Tibial artery (tissue), 4 donors: Measurements from ENCODE around the gene SLC25A30.

Source experiments
- DNase-seq, 2 donors: peaks; one replicate each; pipeline ENCODE4 v3.0.0-alpha.2; 2019
- H3K27ac ChIP-seq, 2 donors: fragments of 200-600 bp; sonication (generic) in 1 of 2; 1 replicate in 1 of 2; 2 replicates in 1 of 2; pipeline ENCODE4 v1.5.1; 2018 to 2019; ENCODE audit warnings: mild to moderate bottlenecking in 1 of 2
- H3K27me3 ChIP-seq, 2 donors: fragments of 200-600 bp; sonication (generic) in 1 of 2; one replicate each; pipeline versions ENCODE4 v1.5.1 to v1.6.0; 2016 to 2019
- H3K36me3 ChIP-seq, 3 donors: fragments of 200-600 bp; sonication (generic) in 2 of 3; one replicate each; pipeline ENCODE4 v1.5.1; 2016 to 2019; ENCODE audit warnings: mild to moderate bottlenecking in 2 of 3
- H3K4me1 ChIP-seq, 4 donors: fragments of 200-600 bp; sonication (generic) in 2 of 4; 1 replicate in 3 of 4; 2 replicates in 1 of 4; pipeline ENCODE4 v1.5.1; 2016 to 2019
- H3K4me3 ChIP-seq, 2 donors: fragments of 200-600 bp; sonication (generic) in 1 of 2; 1 replicate in 1 of 2; 2 replicates in 1 of 2; pipeline ENCODE4 v1.5.1; 2018 to 2019; ENCODE audit warnings: mild to moderate bottlenecking in 2 of 2
- H3K9me3 ChIP-seq, 3 donors: fragments of 200-600 bp; sonication (generic) in 1 of 3; one replicate each; pipeline ENCODE4 v1.5.1; 2016 to 2019
- CTCF ChIP-seq, 2 experiments: fragments of 200-600 bp in 1 of 2; fragments of 450-650 bp in 1 of 2; IDR thresholded peaks; one replicate each; pipeline ENCODE4 v1.5.1; 2017 to 2019; ENCODE audit warnings: antibody characterized with exemption in 2 of 2, mild to moderate bottlenecking in 1 of 2, moderate library complexity in 1 of 2
- intact Hi-C: fragments of 100-400 bp; cut with DNase I; formaldehyde crosslinking; loops from one replicate; pipeline ENCODE4 v1.15.0; 2023; ENCODE audit warnings: low total_unique reads

Gene SLC25A30

GRCh38 chr13:45412274-45413049 lies 5.7 kb downstream of the SLC25A30 start:
- no peak overlapping the region for H3K4me3 ChIP-seq
- DNase-seq: no peak
- peak overlapping the region in 1 of 2 donors; percentile 27 for H3K27ac ChIP-seq
- no peaks in the 10 kb centered on the region for H3K27me3 ChIP-seq
- H3K36me3 ChIP-seq: peaks cover 10 to 36% (median 25%) of the 10 kb centered on the region in 3 donors
- peaks cover 0 to 39% (median 24%) of the 10 kb centered on the region in 4 donors for H3K4me1 ChIP-seq
- no peak for TF ChIP-seq CTCF (IDR thresholded peaks at IDR 0.05)
- no peaks in the 10 kb centered on the region for H3K9me3 ChIP-seq
- intact Hi-C loops: no loop called here

GRCh38 chr13:45411631-45412030 lies 6.5 kb downstream of the SLC25A30 start:
- TF ChIP-seq CTCF (IDR thresholded peaks at IDR 0.05): no peak
- Histone ChIP-seq H3K27ac (no peak overlapping the region), H3K4me1 (peaks cover 0 to 34% (median 17%) of the 10 kb centered on the region in 4 donors), H3K27me3 (no peaks in the 10 kb centered on the region), H3K9me3 (no peaks in the 10 kb centered on the region), H3K4me3 (no peak overlapping the region), H3K36me3 (peaks cover 16 to 44% (median 33%) of the 10 kb centered on the region in 3 donors)
- DNase-seq: no peak
- intact Hi-C loops: no loop called here

GRCh38 chr13:45411221-45411620 lies 7.0 kb downstream of the SLC25A30 start:
- no peak overlapping the region for H3K27ac ChIP-seq
- H3K4me1 ChIP-seq: peaks cover 0 to 30% (median 14%) of the 10 kb centered on the region in 4 donors
- intact Hi-C loops: no loop called here
- no peaks in the 10 kb centered on the region for H3K9me3 ChIP-seq
- H3K27me3 ChIP-seq: no peaks in the 10 kb centered on the region
- no peak for TF ChIP-seq CTCF (IDR thresholded peaks at IDR 0.05)
- H3K36me3 ChIP-seq: peaks cover 20 to 48% (median 37%) of the 10 kb centered on the region in 3 donors
- H3K4me3 ChIP-seq: no peak overlapping the region
- no peak for DNase-seq

GRCh38 chr13:45410466-45410865 lies 7.7 kb downstream of the SLC25A30 start:
- no peaks in the 10 kb centered on the region for H3K27me3 ChIP-seq
- intact Hi-C loops: no loop called here
- TF ChIP-seq CTCF (IDR thresholded peaks at IDR 0.05): no peak
- H3K4me1 ChIP-seq: peaks cover 0 to 25% (median 12%) of the 10 kb centered on the region in 4 donors
- no peaks in the 10 kb centered on the region for H3K9me3 ChIP-seq
- peaks cover 23 to 55% (median 45%) of the 10 kb centered on the region in 3 donors for H3K36me3 ChIP-seq
- H3K27ac ChIP-seq: no peak overlapping the region
- H3K4me3 ChIP-seq: no peak overlapping the region
- no peak for DNase-seq

- intact Hi-C loops: no loop called here
- Histone ChIP-seq H3K9me3 (no peaks in the 10 kb centered on the region), H3K27me3 (no peaks in the 10 kb centered on the region), H3K36me3 (peaks cover 26 to 60% (median 49%) of the 10 kb centered on the region in 3 donors), H3K4me3 (no peak overlapping the region), H3K4me1 (peaks cover 0 to 21% (median 8%) of the 10 kb centered on the region in 4 donors), H3K27ac (no peak overlapping the region)
- TF ChIP-seq CTCF (IDR thresholded peaks at IDR 0.05): no peak
- no peak for DNase-seq
Observed at GRCh38 chr13:45410001-45410400, 8.2 kb downstream of the SLC25A30 start.
